SK-N-MC (cell line): ENCODE data around the gene LRRC32.

Source experiments
- EZH2 ChIP-seq: fragments of 200-600 bp; sonication (generic); IDR thresholded peaks from one replicate; pipeline ENCODE4 v1.6.1; 2017; ENCODE audit warnings: antibody characterized with exemption
- FOXP2 ChIP-seq: optimal IDR thresholded peaks from 2 replicates; pipeline ENCODE3; 2011; ENCODE audit warnings: mild to moderate bottlenecking, moderate library complexity; ENCODE audit not compliant: insufficient read depth; ENCODE audit errors: extremely low read length, control extremely low read depth
- POLR2AphosphoS5 ChIP-seq: IDR thresholded peaks from 2 replicates; pipeline ENCODE4 v1.6.1; 2012; ENCODE audit warnings: mild to moderate bottlenecking, low read depth, low read length, borderline replicate concordance

GRCh38 chr11:76704171-76704948, 33.8 kb upstream of the LRRC32 start:
- no peak for TF ChIP-seq POLR2AphosphoS5
- no peak for TF ChIP-seq EZH2
- TF ChIP-seq FOXP2, result no peak
